ENCODE results near the gene PHLDB2.

Gene PHLDB2

GRCh38 chr3:112002096-112002971, 143.3 kb downstream of the PHLDB2 start:
- no peak for DNase-seq

GRCh38 chr3:112003321-112004080, 144.4 kb downstream of the PHLDB2 start:
- no peak for DNase-seq

- no peak for DNase-seq
Observed at GRCh38 chr3:112004187-112004586, 145.1 kb downstream of the PHLDB2 start.

- DNase-seq = no peak
Observed at GRCh38 chr3:112004669-112005068, 145.6 kb downstream of the PHLDB2 start.

- DNase-seq = no peak
Observed at GRCh38 chr3:112005091-112005672, 146.1 kb downstream of the PHLDB2 start.

GRCh38 chr3:112007633-112008032, 148.6 kb downstream of the PHLDB2 start:
- no peak for DNase-seq

- DNase-seq = no peak
Observed at GRCh38 chr3:112009670-112010069, 150.6 kb downstream of the PHLDB2 start.

DNA sequence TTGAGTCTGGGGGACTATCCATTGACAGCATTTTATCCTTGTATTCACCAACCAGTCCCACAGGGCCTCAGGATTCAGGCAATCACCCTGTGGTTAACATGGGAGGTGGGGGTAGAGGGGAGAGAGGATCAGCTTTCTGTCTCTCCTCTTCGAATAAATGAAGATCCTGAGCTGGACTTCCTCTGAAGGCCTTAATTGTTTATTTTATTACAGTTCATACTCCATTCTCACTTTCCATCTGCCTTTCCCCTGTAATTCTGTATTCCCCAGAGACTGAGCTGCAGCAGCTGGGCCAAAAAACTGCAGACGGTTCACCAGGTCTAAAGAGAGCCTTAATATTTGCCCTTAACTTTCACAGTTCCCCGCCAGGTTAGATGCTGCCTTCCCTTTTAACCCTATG, 151.6 kb downstream of the PHLDB2 start:
- DNase-seq = no peak

DNA sequence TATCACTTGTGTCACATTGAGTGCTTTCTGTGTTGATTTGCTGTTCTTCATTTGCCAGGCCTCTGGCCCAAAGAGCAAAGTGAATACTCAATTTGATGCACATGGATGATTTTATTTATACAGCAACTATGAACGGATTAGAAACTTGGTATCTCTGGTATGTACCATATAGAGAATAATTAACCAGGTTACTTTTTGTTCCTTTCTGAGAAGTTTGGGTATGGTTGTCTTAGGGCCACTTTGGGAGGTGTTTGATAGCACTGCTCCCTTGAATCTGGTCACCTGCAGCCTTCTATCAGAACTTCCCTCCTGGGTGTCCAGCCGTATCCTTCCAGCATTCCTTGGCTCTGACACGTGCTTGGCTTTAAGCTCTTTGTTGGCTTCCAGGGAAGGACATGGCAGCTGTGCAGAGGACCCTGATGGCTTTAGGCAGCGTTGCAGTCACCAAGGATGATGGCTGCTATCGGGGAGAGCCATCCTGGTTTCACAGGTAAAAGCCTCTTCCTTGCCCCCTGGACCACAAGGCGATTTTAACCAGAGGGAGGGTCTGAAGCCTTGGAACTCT, 152.4 kb downstream of the PHLDB2 start:
- no peak for DNase-seq

DNA sequence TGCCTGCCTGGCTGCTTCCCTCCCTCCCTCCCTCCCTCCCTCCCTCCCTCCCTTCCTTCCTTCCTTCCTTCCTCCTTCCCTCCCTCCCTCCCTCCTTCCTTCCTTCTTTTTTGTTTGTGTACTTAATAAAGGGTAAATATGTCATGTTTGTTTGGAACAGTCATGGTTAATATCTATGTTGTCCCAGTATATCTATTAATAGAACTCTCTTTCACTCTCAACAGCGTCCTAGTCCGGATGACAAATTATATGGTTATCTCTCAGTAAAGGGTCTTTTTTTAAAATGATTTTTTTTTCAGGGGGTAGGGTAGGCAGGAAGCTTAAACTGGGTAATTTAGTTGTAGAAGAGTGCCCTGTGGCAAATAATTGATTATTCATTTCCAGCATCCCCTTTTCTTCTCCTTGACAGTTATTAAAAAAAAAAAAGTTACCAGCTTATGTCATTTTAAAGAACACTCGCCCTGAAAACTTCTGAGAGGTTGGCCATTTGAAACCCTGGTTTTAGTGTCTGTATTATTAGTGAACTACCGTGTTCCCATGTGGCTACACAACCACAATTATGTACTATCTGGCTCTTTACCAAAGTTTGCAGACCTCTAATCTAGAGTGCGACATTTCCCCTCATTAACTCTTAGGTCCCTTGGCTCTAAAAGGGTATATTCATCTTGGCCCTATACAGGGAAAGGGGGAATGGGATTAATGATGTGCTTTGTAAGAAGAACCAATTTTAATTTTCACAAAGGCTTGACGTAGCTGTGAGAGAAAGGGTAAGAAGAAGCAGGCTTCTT, 153.3 kb downstream of the PHLDB2 start:
- no peak for DNase-seq

- DNase-seq = peak; percentile 37
Observed at GRCh38 chr3:112013058-112013783, 154.2 kb downstream of the PHLDB2 start.

DNA sequence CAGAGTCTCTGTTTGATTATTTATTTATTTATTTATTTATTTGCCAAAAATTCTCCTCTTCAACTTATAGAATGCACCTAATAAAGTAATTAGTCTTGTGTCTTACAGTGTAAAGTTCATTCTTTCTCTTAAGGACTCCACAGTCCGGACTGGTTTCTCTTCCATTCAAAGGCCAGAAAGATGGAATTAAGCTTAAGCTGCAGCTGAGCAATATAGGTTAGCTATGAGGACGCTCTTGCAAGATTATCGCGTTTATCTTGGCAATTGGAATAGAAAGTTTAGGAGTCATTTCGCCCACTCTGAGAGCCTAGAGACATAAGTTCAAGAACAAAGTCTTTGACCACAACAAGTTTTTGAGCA, 154.7 kb downstream of the PHLDB2 start:
- no peak for DNase-seq

DNA sequence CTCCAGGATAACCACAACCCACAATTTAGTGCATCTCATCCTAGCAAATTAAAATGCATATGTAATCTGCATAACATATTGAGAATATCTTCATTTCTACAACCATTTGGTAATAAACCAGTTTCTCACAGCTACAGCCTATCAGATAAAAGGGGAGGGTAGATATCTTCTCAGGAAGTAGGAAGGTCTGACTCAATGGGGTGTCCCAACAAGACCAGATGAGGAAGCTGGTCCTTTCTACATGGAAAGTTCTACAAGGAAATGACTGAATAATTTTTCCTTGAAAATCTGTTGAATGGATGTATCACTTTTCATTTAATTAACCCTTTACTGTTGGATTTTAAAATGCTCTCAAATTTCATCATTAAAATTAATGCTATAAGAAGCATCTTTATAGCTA, 158.0 kb downstream of the PHLDB2 start:
- DNase-seq = no peak

- DNase-seq = no peak
Observed at GRCh38 chr3:112018712-112019111, 159.6 kb downstream of the PHLDB2 start.

- no peak for DNase-seq
Observed at GRCh38 chr3:112019716-112020115, 160.7 kb downstream of the PHLDB2 start.

DNA sequence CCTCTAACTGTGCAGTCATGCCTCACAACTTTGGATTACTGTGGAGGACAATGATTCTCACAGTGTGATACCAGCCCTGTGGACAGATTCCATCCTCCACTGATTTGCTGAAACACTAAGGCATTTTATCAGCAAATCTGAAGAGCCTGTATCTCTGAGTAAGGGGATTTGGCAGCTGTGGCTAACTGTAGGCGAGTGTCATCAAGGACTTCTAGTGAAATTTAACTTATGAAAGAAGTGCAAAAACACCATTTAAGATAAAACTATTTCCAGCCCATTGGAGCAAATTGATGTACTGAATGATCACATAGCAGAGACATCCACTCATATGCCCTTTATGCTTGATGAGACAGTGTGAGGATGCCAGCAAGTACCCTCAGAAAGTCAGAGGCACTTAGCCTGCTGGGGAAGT, 161.6 kb downstream of the PHLDB2 start:
- DNase-seq = no peak

Data from activated CD4-positive, alpha-beta T cell treated with anti-CD3 and anti-CD28 coated beads for 1 hour (primary cell).